Upper lobe of left lung (tissue), 6 donors: Measurements from ENCODE around the gene PRDM13. TPM values are rescaled to one million over a fixed set of nuclear protein-coding genes. Genes with fewer than 3 reads are reported as not detected.

Source experiments
- ATAC-seq, 2 donors: fragments of 200-7000 bp; cut with Tn5 transposase; one replicate each; pipeline ENCODE4 v1.9.1; 2022; ENCODE audit warnings: mild to moderate bottlenecking in 2 of 2, moderate library complexity in 2 of 2; ENCODE audit not compliant: low FRiP score in 2 of 2
- DNase-seq, 2 donors: peaks; one replicate each; pipeline ENCODE4 v3.0.0-alpha.2; 2019 to 2020
- H3K27ac ChIP-seq, 4 donors: fragments of 200-600 bp; sonication (generic); one replicate each; pipeline ENCODE4 v1.5.1; 2016 to 2019
- H3K27me3 ChIP-seq, 4 donors: fragments of 200-600 bp; sonication (generic); one replicate each; pipeline ENCODE4 v1.5.1; 2017 to 2019
- H3K36me3 ChIP-seq, 4 donors: fragments of 200-600 bp; sonication (generic); one replicate each; pipeline ENCODE4 v1.5.1; 2016 to 2019
- H3K4me1 ChIP-seq, 4 donors: fragments of 200-600 bp; sonication (generic); one replicate each; pipeline ENCODE4 v1.5.1; 2018 to 2019
- H3K4me3 ChIP-seq, 4 donors: fragments of 200-600 bp; sonication (generic); one replicate each; pipeline ENCODE4 v1.5.1; 2017 to 2019; ENCODE audit warnings: mild to moderate bottlenecking in 2 of 4, moderate library complexity in 1 of 4
- H3K9me3 ChIP-seq, 4 donors: fragments of 200-600 bp; sonication (generic); one replicate each; pipeline ENCODE4 v1.5.1; 2018 to 2019
- CTCF ChIP-seq, 6 experiments: fragments of 450-650 bp in 4 of 6; fragments of 200-600 bp in 2 of 6; sonication (generic) in 2 of 6; IDR thresholded peaks; one replicate each; pipeline ENCODE4 v1.5.1; 2016 to 2019; ENCODE audit warnings: antibody characterized with exemption in 6 of 6
- EP300 ChIP-seq, 4 donors: sonication (generic); formaldehyde crosslinking; IDR thresholded peaks; one replicate each; pipeline ENCODE4 v1.5.1; 2017; ENCODE audit warnings: antibody characterized with exemption in 4 of 4, control low read depth in 2 of 4
- POLR2A ChIP-seq, 4 donors: fragments of 450-650 bp; IDR thresholded peaks; one replicate each; pipeline ENCODE4 v1.5.1; 2016 to 2017; ENCODE audit warnings: antibody characterized with exemption in 4 of 4, mild to moderate bottlenecking in 2 of 4
- POLR2AphosphoS5 ChIP-seq, 2 donors: sonication (generic); formaldehyde crosslinking; IDR thresholded peaks; one replicate each; pipeline ENCODE4 v1.5.1; 2017; ENCODE audit warnings: antibody characterized with exemption in 2 of 2
- WGBS, 2 donors: methylation state at CpG; one replicate each; pipeline ENCODE4 v1.1.5; 2017 to 2018; 5-methylcytosine and 5-hydroxymethylcytosine counted together
- total RNA-seq, 6 donors: library from RNA; depleted of rRNA in 4 of 6; stranded (reverse); fragments of >200 nt in 4 of 6; gene quantifications; one replicate each; pipeline versions ENCODE4 v1.1.0 to v1.2.1, GENCODE V29; 2016 to 2021
- donor health status: DM: no; HTN: no; CAD: no; lungs with moderate emphysema.
- donor health status: DM: no; HTN: yes; CAD: no; lungs with severe emphysema.

The PRDM13 gene
- total RNA-seq = not detected

GRCh38 chr6:99606656-99607415 lies at the start of gene PRDM13:
Gene PRDM13 (plus strand): TSS chr6:99606833. CDS start chr6:99607035, 202 bp downstream.
- ATAC-seq (peak in 1 of 2 donors; percentile 13), DNase-seq (peak in 1 of 2 donors; percentile 70)

GRCh38 chr6:99559057-99559456 lies 47.6 kb upstream of the PRDM13 start:
- ATAC-seq = no peak

More at GRCh38 chr6:99606656-99607415, at the start of gene PRDM13:
- peaks cover 19 to 44% (median 23%) of the 10 kb centered on the region in 4 donors for H3K4me1 ChIP-seq
- H3K36me3 ChIP-seq = no peaks in the 10 kb centered on the region
- no peak within 1 kb of the TSS for H3K4me3 ChIP-seq
- TF ChIP-seq CTCF (IDR thresholded peaks at IDR 0.05) (no peak), POLR2AphosphoS5 (IDR thresholded peaks at IDR 0.05) (no peak), POLR2A (IDR thresholded peaks at IDR 0.05) (no peak), EP300 (IDR thresholded peaks at IDR 0.05) (no peak)
- no peak within 1 kb of the TSS for H3K27ac ChIP-seq
- peaks cover 2 to 93% (median 48%) of the 10 kb centered on the region in 4 donors for H3K27me3 ChIP-seq
- WGBS, 2 donors = 5 to 8% methylated on average over 12 to 20 of the region's 54 CpGs
- H3K9me3 ChIP-seq = no peaks in the 10 kb centered on the region

GRCh38 chr6:99560668-99561067 lies 46.0 kb upstream of the PRDM13 start:
- Histone ChIP-seq H3K27me3 (no peaks in the 10 kb centered on the region), H3K27ac (no peak overlapping the region), H3K9me3 (no peaks in the 10 kb centered on the region), H3K4me1 (peaks cover 0 to 11% (median 0%) of the 10 kb centered on the region in 4 donors), H3K4me3 (no peak overlapping the region), H3K36me3 (peaks cover 5 to 35% (median 18%) of the 10 kb centered on the region in 4 donors)
- no peak for ATAC-seq
- DNase-seq = no peak
- TF ChIP-seq CTCF (IDR thresholded peaks at IDR 0.05) = no peak
- no peak for TF ChIP-seq POLR2A (IDR thresholded peaks at IDR 0.05)
- no peak for TF ChIP-seq EP300 (IDR thresholded peaks at IDR 0.05)
- no peak for TF ChIP-seq POLR2AphosphoS5 (IDR thresholded peaks at IDR 0.05)
- WGBS, 2 donors = 96 to 97% methylated on average over 4 of the region's 4 CpGs

More at GRCh38 chr6:99559057-99559456, 47.6 kb upstream of the PRDM13 start:
- Histone ChIP-seq H3K4me3 (no peak overlapping the region), H3K9me3 (no peaks in the 10 kb centered on the region), H3K36me3 (peaks cover 13 to 51% (median 20%) of the 10 kb centered on the region in 4 donors), H3K27ac (no peak overlapping the region), H3K27me3 (no peaks in the 10 kb centered on the region), H3K4me1 (peaks cover 0 to 11% (median 0%) of the 10 kb centered on the region in 4 donors)
- WGBS, 2 donors = 73 to 90% methylated on average over 2 of the region's 2 CpGs
- no peak for DNase-seq
- TF ChIP-seq CTCF (IDR thresholded peaks at IDR 0.05) (no peak), POLR2A (IDR thresholded peaks at IDR 0.05) (no peak), EP300 (IDR thresholded peaks at IDR 0.05) (no peak), POLR2AphosphoS5 (IDR thresholded peaks at IDR 0.05) (no peak)

- H3K27me3 ChIP-seq = no peaks in the 10 kb centered on the region
- 43 to 58% methylated on average over 4 of the region's 4 CpGs for WGBS, 2 donors
Measured at GRCh38 chr6:99563056-99563723, 43.4 kb upstream of the PRDM13 start.

More at GRCh38 chr6:99563056-99563723, 43.4 kb upstream of the PRDM13 start:
- Histone ChIP-seq H3K4me3 (no peak overlapping the region), H3K36me3 (peaks cover 0 to 10% (median 2%) of the 10 kb centered on the region in 4 donors), H3K27ac (no peak overlapping the region), H3K4me1 (peaks cover 13 to 19% (median 15%) of the 10 kb centered on the region in 4 donors), H3K9me3 (no peaks in the 10 kb centered on the region)
- TF ChIP-seq EP300 (IDR thresholded peaks at IDR 0.05) (no peak), CTCF (IDR thresholded peaks at IDR 0.05) (no peak), POLR2A (IDR thresholded peaks at IDR 0.05) (no peak), POLR2AphosphoS5 (IDR thresholded peaks at IDR 0.05) (no peak)
- DNase-seq (no peak), ATAC-seq (no peak)
